GM21576 (cell line): ENCODE data around the gene SOX13.

Source experiments
- ATAC-seq: cut with Tn5 transposase; IDR thresholded peaks from one replicate; pipeline ENCODE4 v1.9.1; 2021; ENCODE audit warnings: mild to moderate bottlenecking, moderate library complexity; ENCODE audit not compliant: unreplicated experiment

SOX13 gene

GRCh38 chr1:204149635-204150565, 77.0 kb downstream of the SOX13 start:
- no peak for ATAC-seq

DNA sequence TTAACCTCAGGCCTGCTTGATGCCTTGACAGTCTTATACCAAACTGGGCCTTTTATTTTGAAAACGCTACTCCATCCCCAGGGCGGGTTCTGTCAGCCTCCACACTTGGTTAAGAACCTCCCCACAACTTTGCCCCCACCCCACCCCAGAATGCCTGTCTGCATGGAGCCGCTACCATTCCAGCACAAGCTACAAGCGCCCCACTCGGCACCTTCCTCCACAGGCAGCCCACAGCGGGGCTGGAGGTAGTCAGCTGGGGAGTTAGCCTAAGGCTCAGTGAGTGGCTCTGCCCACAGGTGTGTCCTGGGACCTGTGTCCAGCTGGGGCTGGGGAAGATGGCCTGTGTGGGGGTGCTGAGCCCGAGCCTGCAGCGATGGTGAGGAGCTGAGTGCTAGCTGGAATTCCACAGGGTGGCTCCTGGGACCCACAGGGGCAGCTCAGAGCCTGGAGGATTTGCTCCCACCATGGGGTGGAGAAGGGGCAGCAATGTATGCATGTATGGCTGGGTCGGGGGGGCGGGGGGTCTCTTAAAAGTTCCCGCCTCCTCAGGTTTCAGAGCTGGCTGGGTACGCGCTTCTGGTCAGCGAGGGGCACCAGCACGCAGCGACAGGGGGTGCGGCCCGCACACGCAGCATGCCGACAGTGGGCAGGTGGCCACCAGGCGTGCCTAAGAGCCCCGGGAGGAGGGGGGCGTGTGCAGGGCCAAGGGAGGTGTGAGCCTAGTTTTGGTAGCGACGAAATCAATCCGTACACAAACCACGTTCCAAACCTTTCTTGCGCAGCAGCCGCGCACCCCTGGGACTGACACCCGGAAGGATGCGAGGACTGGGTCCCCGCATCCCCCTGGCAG, 78.0 kb downstream of the SOX13 start:
- ATAC-seq: no peak

- no peak for ATAC-seq
Observed at GRCh38 chr1:204151552-204152309, 78.8 kb downstream of the SOX13 start, which contains the start of gene ETNK2. ETNK2 (minus strand) TSS chr1:204152044; CDS start chr1:204151852, 192 bp downstream.

GRCh38 chr1:204152310-204153044, 79.6 kb downstream of the SOX13 start:
- no peak for ATAC-seq

DNA sequence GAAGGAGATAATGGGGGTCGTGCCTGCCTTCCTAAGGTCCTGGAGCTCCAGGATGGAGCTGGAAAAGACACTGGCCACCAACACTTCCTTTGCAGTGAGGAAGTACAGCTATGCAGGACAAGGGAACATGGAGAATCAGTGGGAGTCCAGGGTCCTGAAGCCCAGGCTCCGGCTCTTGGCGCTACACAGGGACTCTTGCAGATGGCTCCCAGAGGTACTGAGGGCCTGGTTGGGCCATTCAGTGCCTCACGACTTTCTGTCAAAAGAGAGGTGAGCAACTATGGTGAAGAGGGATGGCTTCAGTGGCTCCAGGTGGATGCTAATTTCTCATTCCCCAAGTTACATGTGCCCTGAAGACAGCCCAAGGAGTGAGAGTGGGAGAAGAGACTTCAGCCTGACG, 80.8 kb downstream of the SOX13 start:
- no peak for ATAC-seq

- ATAC-seq: no peak
Observed at GRCh38 chr1:204154568-204155255, 81.8 kb downstream of the SOX13 start.

GRCh38 chr1:204155881-204156280, 83.0 kb downstream of the SOX13 start:
- no peak for ATAC-seq

DNA sequence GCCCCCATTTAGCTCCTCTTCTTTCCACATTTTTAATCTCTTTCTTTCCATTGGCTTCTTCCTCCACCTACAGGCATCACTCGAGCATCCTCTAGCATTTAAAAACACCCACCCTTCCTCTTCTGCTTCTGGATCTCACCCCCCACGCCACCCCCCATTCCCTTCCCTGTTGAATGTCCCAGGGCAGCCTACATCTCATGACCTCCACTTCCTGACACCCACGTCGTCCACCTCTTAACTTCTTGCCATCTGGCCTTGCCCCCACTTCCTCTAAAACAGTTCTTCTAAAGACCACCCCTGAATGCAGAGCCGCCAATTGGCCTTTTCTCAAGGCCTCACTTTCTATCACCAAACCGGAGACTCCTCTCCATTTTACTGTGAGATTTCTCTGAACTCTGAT, 85.0 kb downstream of the SOX13 start:
- ATAC-seq: no peak

DNA sequence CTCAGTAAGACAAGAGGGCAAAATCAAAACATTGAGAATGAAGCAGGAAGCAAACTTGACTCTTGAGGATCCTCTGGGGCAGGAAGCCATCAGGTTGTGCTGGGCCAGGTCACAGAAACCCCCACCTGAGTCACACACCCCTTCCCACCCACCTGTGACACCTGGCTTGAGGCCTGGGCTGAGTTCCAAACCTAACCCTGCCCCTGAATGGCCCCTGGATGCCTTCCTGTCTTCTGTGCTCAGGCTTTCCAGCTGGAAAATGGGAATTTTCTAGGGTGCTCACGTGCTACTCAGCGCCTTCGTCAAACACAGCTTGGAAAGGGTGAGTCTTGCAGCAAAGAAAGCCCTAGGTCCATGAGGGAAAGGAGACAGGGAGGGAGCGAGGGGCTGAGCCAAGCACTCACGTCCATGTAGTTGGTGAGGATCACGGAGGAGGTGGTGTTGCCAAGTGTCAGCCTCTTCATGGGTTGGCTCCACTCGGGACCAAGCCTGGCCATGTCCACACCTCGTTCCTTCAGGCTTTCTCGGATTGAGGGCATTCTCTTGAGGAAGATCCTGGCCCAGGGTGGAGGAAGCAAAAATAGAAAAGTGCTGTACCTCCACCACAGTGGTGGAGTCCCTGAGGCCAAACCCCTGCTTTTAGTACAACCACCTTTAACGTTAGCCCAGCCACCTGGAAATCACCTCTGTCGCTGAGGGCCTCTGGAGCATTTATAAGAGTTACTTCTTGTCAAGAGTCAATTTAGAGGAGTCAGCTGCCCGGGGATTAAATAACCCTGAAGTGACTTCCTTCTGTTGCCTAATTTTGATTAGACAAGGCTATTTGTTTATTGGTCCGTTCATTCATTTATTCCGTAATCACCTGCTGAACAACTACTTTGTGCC, 88.9 kb downstream of the SOX13 start:
- no peak for ATAC-seq

DNA sequence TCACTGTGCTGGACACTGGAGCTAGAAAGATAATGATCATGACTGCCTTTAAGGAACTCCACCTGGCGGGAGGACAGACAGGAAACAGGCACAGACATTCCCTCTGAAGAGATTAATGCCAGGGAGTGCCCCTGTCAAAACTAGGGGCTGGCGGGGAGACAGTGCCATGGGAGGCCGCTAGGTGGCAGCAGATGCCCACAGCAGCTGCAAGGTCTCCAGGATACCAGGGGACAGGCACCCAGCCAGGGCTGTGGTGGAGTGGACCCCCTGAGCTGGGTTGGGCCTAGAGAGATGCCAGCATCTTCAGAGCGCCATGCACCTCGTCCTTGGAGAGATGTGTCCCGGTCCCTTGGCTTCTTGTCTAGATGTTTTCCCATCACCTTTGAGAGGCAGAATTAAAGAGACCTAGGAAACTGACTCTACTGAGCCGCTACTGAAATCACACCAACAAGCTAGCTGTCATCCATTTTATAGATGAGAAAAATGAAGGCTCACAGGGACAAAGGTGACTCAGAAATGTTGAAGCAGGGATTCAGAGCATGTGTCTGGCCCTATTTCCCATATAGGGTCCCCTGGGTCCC, 89.7 kb downstream of the SOX13 start:
- ATAC-seq: no peak

- ATAC-seq: no peak
Observed at GRCh38 chr1:204166219-204166618, 93.3 kb downstream of the SOX13 start, which contains the start of gene REN. REN (minus strand) TSS chr1:204166337; CDS start chr1:204166293, 44 bp downstream.

DNA sequence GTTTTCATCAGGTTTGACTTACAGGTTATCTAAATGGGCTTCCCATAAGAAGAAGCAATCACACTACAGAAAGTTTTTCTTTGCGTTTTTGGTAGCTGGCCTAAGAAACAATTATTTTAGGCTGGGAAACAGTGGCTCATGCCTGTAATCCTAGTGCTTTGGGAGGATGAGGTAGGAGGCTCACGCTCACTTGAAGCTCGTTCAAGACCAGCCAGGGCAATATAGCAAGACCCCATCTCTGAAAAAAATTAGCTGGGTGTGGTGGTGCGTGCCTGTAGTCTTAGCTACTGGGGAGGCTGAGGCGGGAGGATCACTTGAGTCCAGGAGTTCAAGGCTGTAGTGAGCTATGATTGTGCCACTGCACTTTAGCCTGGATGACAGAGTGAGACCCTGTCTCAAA, 94.8 kb downstream of the SOX13 start:
- no peak for ATAC-seq

- ATAC-seq: no peak
Observed at GRCh38 chr1:204169858-204170257, 96.9 kb downstream of the SOX13 start.

DNA sequence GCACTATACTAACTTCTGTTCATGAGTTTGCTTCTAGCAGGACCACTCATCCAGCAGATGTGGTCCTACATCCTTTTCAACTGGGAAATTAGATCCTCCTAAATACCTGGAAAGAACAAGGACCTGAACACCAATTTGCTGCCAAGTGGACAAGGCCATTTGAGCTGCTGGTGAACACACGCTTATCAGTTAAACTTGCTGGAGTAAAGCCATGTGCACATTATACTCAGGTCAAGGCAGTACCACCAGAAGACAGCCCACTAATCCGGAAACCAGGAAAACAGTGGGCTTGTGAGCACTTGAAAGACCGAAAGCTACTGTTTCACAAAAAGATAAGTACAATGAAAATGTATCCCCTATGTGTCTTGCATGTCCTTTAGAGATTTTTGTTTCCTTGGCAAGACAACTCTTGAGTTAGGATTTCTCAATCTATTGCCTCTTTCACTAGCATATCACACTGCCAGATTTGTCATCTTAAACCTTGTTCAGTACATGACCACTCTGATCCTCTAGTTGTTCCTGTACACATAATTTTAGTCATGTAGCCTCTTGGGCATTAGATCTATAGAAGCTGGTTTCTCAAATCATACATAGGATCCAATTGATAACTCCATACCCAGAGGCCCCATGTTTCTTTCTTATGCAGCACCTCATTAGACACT, 97.7 kb downstream of the SOX13 start:
- ATAC-seq: no peak

- ATAC-seq: no peak
Observed at GRCh38 chr1:204171751-204172178, 98.8 kb downstream of the SOX13 start.

DNA sequence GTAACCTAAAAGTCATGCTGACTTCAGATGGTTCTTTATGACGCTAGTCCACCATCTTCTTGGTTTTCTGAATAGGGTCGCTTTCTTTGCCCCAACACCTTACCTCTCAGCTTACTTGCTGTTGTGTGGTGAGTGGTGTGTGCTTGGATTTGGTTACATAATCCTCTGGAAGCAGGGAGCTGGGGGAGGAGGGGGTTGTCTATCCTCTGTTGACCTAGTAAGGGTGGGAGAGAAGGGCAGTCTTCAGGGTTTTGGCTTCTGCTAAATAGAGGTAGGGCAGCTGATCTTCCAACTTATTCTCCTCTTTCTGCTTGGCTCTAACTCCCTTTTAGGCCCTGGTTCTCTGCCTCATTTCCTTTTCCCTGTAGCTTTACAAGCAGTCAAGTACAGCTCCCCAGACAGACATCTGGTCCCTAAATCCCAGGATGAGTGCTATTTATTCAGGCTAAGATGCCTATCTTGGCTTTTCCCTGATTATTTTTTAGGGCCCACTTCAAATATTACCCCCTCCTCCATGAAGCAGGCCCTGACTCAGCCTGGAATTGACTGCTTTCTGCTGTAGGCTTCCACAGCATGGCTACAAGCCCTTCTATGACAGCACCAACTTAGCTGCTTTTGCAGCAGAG, 99.6 kb downstream of the SOX13 start:
- ATAC-seq: no peak

GRCh38 chr1:204174958-204175357, 102.0 kb downstream of the SOX13 start:
- ATAC-seq: no peak
